ENCODE measurements around the gene HNMT. TPM values are rescaled to one million over a fixed set of nuclear protein-coding genes. Genes with fewer than 3 reads are reported as not detected.

Gene HNMT
- polyA plus RNA-seq, 1 donor from 2014 or later = not detected

- TF ChIP-seq RAD21 (conservative IDR thresholded peaks at IDR 0.05) (no peak), REST (IDR thresholded peaks at IDR 0.05; ENCODE audit: borderline replicate concordance) (no peak), EZH2 (IDR thresholded peaks at IDR 0.05; ENCODE audit: borderline replicate concordance, insufficient read depth, low read length, poor library complexity, severe bottlenecking) (no peak), EP300 (conservative IDR thresholded peaks at IDR 0.05; ENCODE audit: poor library complexity, severe bottlenecking) (no peak), POLR2AphosphoS5 (IDR thresholded peaks at IDR 0.05) (no peak), MXI1 (conservative IDR thresholded peaks at IDR 0.05; ENCODE audit: poor library complexity, severe bottlenecking) (no peak), SMC3 (conservative IDR thresholded peaks at IDR 0.05; ENCODE audit: poor library complexity) (no peak)
- no peaks in the 10 kb centered on the region for H3F3A ChIP-seq (ENCODE audit: insufficient read depth, low read length, poor library complexity, severe bottlenecking)
- H2AFZ ChIP-seq (ENCODE audit: low read depth, low read length) = no peak overlapping the region
- H3K9ac ChIP-seq (ENCODE audit: low read length) = no peak overlapping the region
- no peak overlapping the region for H3K4me2 ChIP-seq (ENCODE audit: low read length)
- H3K27me3 ChIP-seq (ENCODE audit: insufficient read depth, low read depth, low read length) = no peaks in the 10 kb centered on the region
- no peak overlapping the region for H3K4me3 ChIP-seq (ENCODE audit: low read length)
- no peaks in the 10 kb centered on the region for H3K9me3 ChIP-seq (ENCODE audit: low read length)
- H3K79me2 ChIP-seq (replicated peaks; ENCODE audit: insufficient read depth, low read length) = no peaks in the 10 kb centered on the region
- H4K20me1 ChIP-seq (ENCODE audit: insufficient read depth) = no peaks in the 10 kb centered on the region
- no peaks in the 10 kb centered on the region for H3K36me3 ChIP-seq (ENCODE audit: insufficient read depth, low read length)
- no peaks in the 10 kb centered on the region for H3K9me2 ChIP-seq (ENCODE audit: insufficient read depth, low read length)
- H3K27ac ChIP-seq (ENCODE audit: low read length) = no peak overlapping the region
Observed at GRCh38 chr2:138028538-138028937, 64.3 kb downstream of the HNMT start.

- no peak overlapping the region for H3K27ac ChIP-seq (ENCODE audit: low read length)
- H3K9me3 ChIP-seq (ENCODE audit: low read length) = no peaks in the 10 kb centered on the region
- H3K9me2 ChIP-seq (ENCODE audit: insufficient read depth, low read length) = no peaks in the 10 kb centered on the region
- no peaks in the 10 kb centered on the region for H3K27me3 ChIP-seq (ENCODE audit: insufficient read depth, low read depth, low read length)
- no peak for TF ChIP-seq EZH2 (IDR thresholded peaks at IDR 0.05; ENCODE audit: borderline replicate concordance, insufficient read depth, low read length, poor library complexity, severe bottlenecking)
- no peak overlapping the region for H2AFZ ChIP-seq (ENCODE audit: low read depth, low read length)
- H3F3A ChIP-seq (ENCODE audit: insufficient read depth, low read length, poor library complexity, severe bottlenecking) = no peaks in the 10 kb centered on the region
- no peak overlapping the region for H3K9ac ChIP-seq (ENCODE audit: low read length)
- H3K4me2 ChIP-seq (ENCODE audit: low read length) = no peak overlapping the region
- no peaks in the 10 kb centered on the region for H4K20me1 ChIP-seq (ENCODE audit: insufficient read depth)
- no peaks in the 10 kb centered on the region for H3K79me2 ChIP-seq (replicated peaks; ENCODE audit: insufficient read depth, low read length)
- no peak overlapping the region for H3K4me3 ChIP-seq (ENCODE audit: low read length)
- no peaks in the 10 kb centered on the region for H3K36me3 ChIP-seq (ENCODE audit: insufficient read depth, low read length)
Observed at GRCh38 chr2:138029276-138029675, 65.0 kb downstream of the HNMT start.

- TF ChIP-seq REST (IDR thresholded peaks at IDR 0.05; ENCODE audit: borderline replicate concordance) = no peak
- no peak for TF ChIP-seq EZH2 (IDR thresholded peaks at IDR 0.05; ENCODE audit: borderline replicate concordance, insufficient read depth, low read length, poor library complexity, severe bottlenecking)
- no peak for TF ChIP-seq POLR2AphosphoS5 (IDR thresholded peaks at IDR 0.05)
- no peak for TF ChIP-seq CTCF (IDR thresholded peaks at IDR 0.05; ENCODE audit: poor library complexity, severe bottlenecking)
- TF ChIP-seq MXI1 (conservative IDR thresholded peaks at IDR 0.05; ENCODE audit: poor library complexity, severe bottlenecking) = no peak
- no peak for TF ChIP-seq TAF1 (IDR thresholded peaks at IDR 0.05; ENCODE audit: low read depth)
- no peak for TF ChIP-seq RAD21 (conservative IDR thresholded peaks at IDR 0.05)
- TF ChIP-seq SMC3 (conservative IDR thresholded peaks at IDR 0.05; ENCODE audit: poor library complexity) = no peak
- TF ChIP-seq EP300 (conservative IDR thresholded peaks at IDR 0.05; ENCODE audit: poor library complexity, severe bottlenecking) = no peak
- Histone ChIP-seq H3K36me3 (ENCODE audit: insufficient read depth, low read length) (no peaks in the 10 kb centered on the region), H3K9me3 (ENCODE audit: low read length) (no peaks in the 10 kb centered on the region), H3K4me3 (ENCODE audit: low read length) (no peak overlapping the region), H4K20me1 (ENCODE audit: insufficient read depth) (no peaks in the 10 kb centered on the region), H3K9ac (ENCODE audit: low read length) (no peak overlapping the region), H3K27ac (ENCODE audit: low read length) (no peak overlapping the region), H3K4me2 (ENCODE audit: low read length) (no peak overlapping the region), H3K9me2 (ENCODE audit: insufficient read depth, low read length) (no peaks in the 10 kb centered on the region), H3K79me2 (replicated peaks; ENCODE audit: insufficient read depth, low read length) (no peaks in the 10 kb centered on the region), H3F3A (ENCODE audit: insufficient read depth, low read length, poor library complexity, severe bottlenecking) (no peaks in the 10 kb centered on the region), H2AFZ (ENCODE audit: low read depth, low read length) (no peak overlapping the region), H3K27me3 (ENCODE audit: insufficient read depth, low read depth, low read length) (no peaks in the 10 kb centered on the region)
Observed at GRCh38 chr2:138030459-138030858, 66.2 kb downstream of the HNMT start.
